ENCODE measurements around the gene NR3C2. TPM values are rescaled to one million over a fixed set of nuclear protein-coding genes. Genes with fewer than 3 reads are reported as not detected.

The NR3C2 gene
- total RNA-seq, 1 experiment from 2014 or later, result 14.2 TPM

GRCh38 chr4:148275266-148275665, 166.9 kb downstream of the NR3C2 start:
- Mint-ChIP-seq H3K4me3 (ENCODE audit: low read depth, unreplicated experiment) (no peak overlapping the region), H3K36me3 (ENCODE audit: insufficient read depth, unreplicated experiment) (no peaks in the 10 kb centered on the region), H3K27ac (ENCODE audit: unreplicated experiment) (no peak overlapping the region), H3K4me1 (ENCODE audit: low read depth, unreplicated experiment) (peaks cover 13% of the 10 kb centered on the region), H3K27me3 (ENCODE audit: unreplicated experiment) (no peaks in the 10 kb centered on the region), H3K9me3 (ENCODE audit: low read depth, unreplicated experiment) (no peaks in the 10 kb centered on the region)
- intact Hi-C loops (cut with micrococcal nuclease; ENCODE audit: unreplicated experiment), result loop anchor here (10.0 kb wide), 1 partner anchor 580 kb away; no protein-coding TSS in a partner anchor
- TF ChIP-seq CTCF (IDR thresholded peaks at IDR 0.05; ENCODE audit: unreplicated experiment), result no peak
- no peak for DNase-seq
- BruUV-seq (replicated peaks), result no TSS peak
- CTCF ChIA-PET, result no interaction called here

GRCh38 chr4:148273501-148273986, 168.7 kb downstream of the NR3C2 start:
- peaks cover 21% of the 10 kb centered on the region for H3K4me1 Mint-ChIP-seq (ENCODE audit: low read depth, unreplicated experiment)
- H3K27me3 Mint-ChIP-seq (ENCODE audit: unreplicated experiment), result no peaks in the 10 kb centered on the region
- no peak for DNase-seq
- H3K36me3 Mint-ChIP-seq (ENCODE audit: insufficient read depth, unreplicated experiment), result no peaks in the 10 kb centered on the region
- H3K9me3 Mint-ChIP-seq (ENCODE audit: low read depth, unreplicated experiment), result no peaks in the 10 kb centered on the region
- intact Hi-C loops (cut with micrococcal nuclease; ENCODE audit: unreplicated experiment), result loop anchor here (10.0 kb wide), 1 partner anchor 581 kb away; no protein-coding TSS in a partner anchor
- no peak for TF ChIP-seq CTCF (IDR thresholded peaks at IDR 0.05; ENCODE audit: unreplicated experiment)
- no TSS peak for BruUV-seq (replicated peaks)
- peak overlapping the region; percentile 59 for H3K27ac Mint-ChIP-seq (ENCODE audit: unreplicated experiment)
- H3K4me3 Mint-ChIP-seq (ENCODE audit: low read depth, unreplicated experiment), result no peak overlapping the region
- CTCF ChIA-PET, result interaction anchor here (0.9 kb wide), 1 partner anchor 11 kb away, joined by 5 read pairs; no protein-coding TSS in a partner anchor

GRCh38 chr4:148271166-148271565, 171.0 kb downstream of the NR3C2 start:
- intact Hi-C loops (cut with micrococcal nuclease; ENCODE audit: unreplicated experiment), result loop anchor here (10.0 kb wide), 1 partner anchor 584 kb away; no protein-coding TSS in a partner anchor
- Mint-ChIP-seq H3K4me3 (ENCODE audit: low read depth, unreplicated experiment) (no peak overlapping the region), H3K9me3 (ENCODE audit: low read depth, unreplicated experiment) (no peaks in the 10 kb centered on the region), H3K36me3 (ENCODE audit: insufficient read depth, unreplicated experiment) (no peaks in the 10 kb centered on the region), H3K27ac (ENCODE audit: unreplicated experiment) (no peak overlapping the region), H3K4me1 (ENCODE audit: low read depth, unreplicated experiment) (peaks cover 21% of the 10 kb centered on the region), H3K27me3 (ENCODE audit: unreplicated experiment) (no peaks in the 10 kb centered on the region)
- BruUV-seq (replicated peaks), result no TSS peak
- no peak for TF ChIP-seq CTCF (IDR thresholded peaks at IDR 0.05; ENCODE audit: unreplicated experiment)
- DNase-seq, result no peak
- CTCF ChIA-PET, result no interaction called here

DNA sequence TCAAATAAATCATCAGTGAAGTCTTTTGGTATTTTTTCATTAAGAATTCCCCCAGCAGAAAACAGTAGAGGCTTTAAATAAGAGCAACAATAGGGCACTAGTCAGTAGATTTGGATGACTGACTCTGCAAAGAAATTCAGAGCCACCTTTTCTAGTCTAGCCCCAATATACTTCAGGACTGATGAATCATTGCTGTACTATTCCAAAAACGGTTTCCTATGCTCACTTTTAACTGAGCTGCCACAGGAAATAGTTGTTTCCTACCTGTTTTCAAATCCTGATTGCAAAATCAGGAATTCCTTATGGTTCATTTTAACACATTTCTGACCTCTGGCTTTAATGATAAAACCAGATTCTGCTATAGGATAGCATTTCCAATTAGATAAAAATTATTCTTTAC, 171.6 kb downstream of the NR3C2 start:
- H3K27me3 Mint-ChIP-seq (ENCODE audit: unreplicated experiment), result no peaks in the 10 kb centered on the region

More for the DNA sequence above, 171.6 kb downstream of the NR3C2 start:
- CTCF ChIA-PET, result no interaction called here
- Mint-ChIP-seq H3K4me3 (ENCODE audit: low read depth, unreplicated experiment) (no peak overlapping the region), H3K4me1 (ENCODE audit: low read depth, unreplicated experiment) (peaks cover 21% of the 10 kb centered on the region), H3K36me3 (ENCODE audit: insufficient read depth, unreplicated experiment) (no peaks in the 10 kb centered on the region), H3K27ac (ENCODE audit: unreplicated experiment) (no peak overlapping the region), H3K9me3 (ENCODE audit: low read depth, unreplicated experiment) (no peaks in the 10 kb centered on the region)
- intact Hi-C loops (cut with micrococcal nuclease; ENCODE audit: unreplicated experiment), result loop anchor here (10.0 kb wide), 1 partner anchor 584 kb away; no protein-coding TSS in a partner anchor
- DNase-seq, result no peak
- no peak for TF ChIP-seq CTCF (IDR thresholded peaks at IDR 0.05; ENCODE audit: unreplicated experiment)
- BruUV-seq (replicated peaks), result no TSS peak
